Right ventricle myocardium inferior (tissue), 1 donor: ENCODE data around the gene PRPF19. TPM values are rescaled to one million over a fixed set of nuclear protein-coding genes. Genes with fewer than 3 reads are reported as not detected.

Experiments used
- ATAC-seq: fragments of 200-7000 bp; cut with Tn5 transposase; one replicate; pipeline ENCODE4 v1.9.1; 2020; ENCODE audit warnings: mild to moderate bottlenecking, moderate library complexity
- DNase-seq: peaks from one replicate; pipeline ENCODE4 v3.0.0; 2021; ENCODE audit errors: missing footprints
- intact Hi-C: fragments of 100-400 bp; cut with DNase I; formaldehyde crosslinking; loops from one replicate; pipeline ENCODE4 v1.11.0; 2022
- total RNA-seq: library from RNA; stranded (reverse); fragmentation: NEBNext Ultra II Directional; extraction: Animal tissue kit (Norgen Biotek cat#: 25700); gene quantifications from one replicate; pipeline ENCODE4 v1.2.1, GENCODE V29; 2021
- donor health status: DM: no; HTN: yes; CAD: no; lungs with severe emphysema.

PRPF19 gene
- total RNA-seq, 1 donor from 2014 or later = 41.1 TPM

DNA sequence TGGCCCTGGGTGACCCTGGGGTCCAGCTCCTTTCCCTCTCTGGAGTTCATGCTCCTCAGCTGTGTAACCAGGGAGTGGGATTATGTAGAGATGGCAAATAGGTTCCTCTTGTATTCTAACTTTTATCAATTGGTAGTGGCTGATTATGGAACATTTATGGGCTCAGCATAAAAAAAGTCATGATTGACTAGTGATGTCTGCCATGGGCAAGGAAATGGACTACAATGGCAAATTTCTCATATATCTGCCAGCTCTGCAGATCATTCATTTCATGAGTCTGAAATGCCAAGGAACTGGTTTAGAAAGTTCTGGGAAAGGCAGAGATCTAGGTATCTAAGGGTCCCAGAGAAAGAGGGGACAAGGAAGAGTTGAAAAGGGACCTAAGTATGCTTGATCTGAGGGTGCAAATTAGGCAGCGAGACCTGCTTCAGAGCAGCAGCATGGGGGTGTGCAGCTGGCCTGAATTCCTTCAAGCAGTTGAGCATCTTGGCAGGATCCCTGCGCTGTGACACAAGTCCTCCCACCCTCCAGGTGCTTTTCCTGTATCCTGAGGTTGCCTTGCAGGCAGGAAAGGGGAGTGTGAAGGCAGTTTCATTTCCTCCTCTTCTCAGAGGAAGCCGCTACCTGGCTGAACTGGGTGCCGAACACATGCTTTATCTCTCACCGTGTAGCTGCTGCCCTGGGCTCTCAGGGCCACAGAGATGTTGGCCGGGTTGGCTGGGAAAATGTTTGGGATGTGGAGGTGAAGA, 35.2 kb upstream of the PRPF19 start:
- intact Hi-C loops = no loop called here
- ATAC-seq (no peak), DNase-seq (no peak)

DNA sequence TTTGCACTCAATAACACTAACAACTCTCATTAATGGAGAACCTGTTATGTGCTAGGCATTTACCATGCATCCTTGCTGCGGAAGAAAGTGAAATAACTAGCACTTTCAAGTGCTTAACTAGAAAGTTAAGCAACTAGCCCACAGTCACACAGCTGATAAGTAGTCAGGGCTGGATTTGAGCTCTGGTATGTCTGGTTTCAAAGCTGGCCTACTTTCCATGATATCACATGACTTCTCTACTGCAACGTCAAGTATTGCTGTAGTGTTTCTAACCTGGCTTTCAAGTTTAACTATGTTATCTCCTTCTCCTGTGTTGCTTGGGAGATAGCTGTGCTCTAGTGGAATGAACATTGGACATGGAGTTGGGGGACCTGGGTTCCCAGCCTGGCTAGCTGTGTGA, 33.5 kb upstream of the PRPF19 start:
- intact Hi-C loops = no loop called here
- ATAC-seq = no peak
- DNase-seq = no peak

DNA sequence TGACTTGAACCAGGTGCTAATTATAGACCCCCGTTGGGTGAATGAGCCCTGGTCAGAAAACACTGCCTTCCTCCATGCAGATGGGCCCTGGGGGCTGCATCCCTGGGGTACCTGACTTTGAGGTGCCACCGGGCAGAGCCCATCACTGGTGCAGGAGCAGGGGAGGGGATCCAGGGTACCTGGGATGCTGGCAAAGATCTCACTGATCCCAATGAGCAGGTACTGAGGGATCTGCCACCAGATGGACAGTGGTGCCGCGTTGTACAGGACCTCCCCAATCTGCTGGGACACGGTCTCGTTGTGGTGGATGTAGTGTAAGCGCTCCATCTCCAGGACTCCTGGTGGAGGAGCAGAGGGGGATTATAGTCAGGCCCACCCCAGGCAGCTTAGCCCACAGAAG, 32.9 kb upstream of the PRPF19 start:
- DNase-seq (no peak), ATAC-seq (no peak)
- intact Hi-C loops = no loop called here

- intact Hi-C loops = no loop called here
- ATAC-seq = no peak
- peak; percentile 17 for DNase-seq
Measured at GRCh38 chr11:60938500-60938899, 32.1 kb upstream of the PRPF19 start.

GRCh38 chr11:60937811-60938210, 31.4 kb upstream of the PRPF19 start:
- ATAC-seq (no peak), DNase-seq (peak; percentile 37)
- intact Hi-C loops = no loop called here

GRCh38 chr11:60937144-60937527, 30.8 kb upstream of the PRPF19 start:
- intact Hi-C loops = no loop called here
- DNase-seq = peak; percentile 56
- ATAC-seq = peak; percentile 20

GRCh38 chr11:60936467-60937143, 30.2 kb upstream of the PRPF19 start:
- ATAC-seq (no peak), DNase-seq (no peak)
- intact Hi-C loops = no loop called here

DNA sequence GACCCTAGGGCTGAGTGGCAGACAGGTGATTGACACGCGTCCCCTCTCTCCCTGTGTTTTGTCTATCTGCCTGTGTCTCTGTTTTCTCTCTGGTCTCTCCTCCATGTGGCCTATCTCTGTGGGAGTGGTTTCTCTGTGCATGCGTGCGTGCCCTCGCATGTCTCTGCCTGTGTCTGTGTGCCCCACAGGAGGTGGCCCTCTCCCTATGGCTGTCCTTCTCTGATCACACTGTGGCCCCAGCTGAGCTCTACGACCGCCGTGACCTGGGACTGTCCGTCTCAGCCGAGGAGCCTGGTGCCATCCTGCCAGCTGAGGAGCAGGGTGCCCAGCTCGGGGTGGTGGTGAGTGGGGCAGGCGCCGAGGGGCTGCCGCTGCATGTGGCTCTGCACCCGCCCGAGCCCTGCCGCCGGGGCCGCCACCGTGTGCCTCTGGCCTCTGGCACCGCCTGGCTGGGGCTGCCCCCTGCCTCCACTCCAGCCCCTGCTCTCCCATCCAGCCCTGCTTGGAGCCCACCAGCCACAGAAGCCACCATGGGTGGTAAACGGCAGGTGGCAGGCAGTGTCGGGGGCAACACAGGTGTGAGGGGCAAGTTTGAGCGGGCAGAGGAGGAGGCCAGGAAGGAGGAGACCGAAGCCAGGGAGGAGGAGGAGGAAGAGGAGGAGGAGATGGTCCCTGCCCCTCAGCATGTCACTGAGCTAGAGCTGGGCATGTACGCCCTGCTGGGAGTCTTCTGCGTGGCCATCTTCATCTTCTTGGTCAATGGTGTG, 29.5 kb upstream of the PRPF19 start:
- intact Hi-C loops = no loop called here

DNA sequence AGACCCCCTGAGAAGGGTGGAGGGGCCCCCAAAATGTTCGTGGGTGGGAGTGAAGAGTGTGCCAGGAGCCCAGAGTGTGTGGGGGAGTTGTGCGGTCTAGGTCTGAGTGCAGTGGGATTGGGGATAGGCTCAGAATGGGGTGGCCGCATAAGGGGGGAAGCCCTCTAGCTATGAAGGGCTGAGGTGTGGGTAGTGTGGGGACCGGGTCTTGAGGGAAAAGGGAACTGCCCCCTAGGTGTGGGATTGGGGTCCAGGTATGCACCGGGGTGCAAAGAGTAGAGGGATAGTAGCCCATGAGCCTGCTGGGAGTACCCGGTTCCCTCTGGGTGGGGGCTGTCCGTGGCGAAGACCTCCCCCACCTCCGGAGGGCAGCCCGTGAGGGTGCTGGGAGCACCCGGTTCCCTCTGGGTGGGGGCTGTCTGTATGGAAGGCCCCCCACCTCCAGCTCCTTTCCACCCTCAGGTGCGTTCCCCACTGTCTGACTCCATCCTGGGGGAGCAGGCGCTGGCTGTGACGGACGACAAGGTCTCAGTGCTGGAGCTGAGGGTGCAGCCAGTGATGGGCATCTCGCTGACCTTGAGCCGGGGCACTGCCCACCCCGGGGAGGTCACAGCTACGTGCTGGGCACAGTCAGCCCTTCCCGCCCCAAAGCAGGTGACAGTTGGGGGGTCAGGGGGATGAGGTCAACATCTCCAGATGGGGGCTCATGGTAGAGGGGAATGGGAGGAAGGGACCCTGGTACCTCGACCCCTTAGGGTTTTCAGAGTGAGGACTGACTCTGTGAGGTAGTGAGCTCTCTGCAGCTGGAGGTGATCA, 28.6 kb upstream of the PRPF19 start:
- intact Hi-C loops = no loop called here
- ATAC-seq (no peak), DNase-seq (peak; percentile 41)

More for the DNA sequence above, 29.5 kb upstream of the PRPF19 start:
- DNase-seq (no peak), ATAC-seq (no peak)

DNA sequence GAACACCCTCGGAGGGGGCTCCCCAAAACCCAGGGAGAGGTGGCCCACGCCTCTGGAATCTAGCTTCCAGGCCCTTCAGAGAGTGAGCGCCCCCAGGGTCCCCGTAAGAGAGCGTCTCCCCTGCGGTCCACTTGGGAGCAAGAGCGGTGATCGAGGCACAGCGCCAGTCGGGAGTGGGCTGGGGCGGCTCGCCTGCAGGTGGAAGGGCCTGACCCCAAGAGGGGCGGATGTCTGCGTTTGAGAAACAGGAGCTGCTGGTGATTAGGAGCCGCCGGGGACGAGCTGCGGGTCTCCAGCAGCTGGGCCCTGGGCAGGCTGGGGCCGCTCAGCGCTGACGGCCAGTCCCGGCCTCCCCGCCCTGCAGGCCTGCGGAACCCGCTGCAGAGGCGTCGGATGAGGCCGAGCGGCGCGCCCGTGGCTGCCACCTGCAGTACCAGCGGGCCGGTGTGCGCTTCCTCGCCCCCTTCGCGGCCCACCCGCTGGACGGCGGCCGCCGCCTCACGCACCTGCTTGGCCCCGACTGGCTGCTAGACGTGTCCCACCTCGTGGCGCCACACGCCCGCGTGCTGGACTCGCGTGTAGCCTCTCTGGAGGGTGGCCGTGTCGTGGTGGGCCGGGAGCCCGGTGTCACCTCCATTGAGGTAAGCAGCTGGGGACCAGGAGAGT, 27.9 kb upstream of the PRPF19 start:
- DNase-seq (peak; percentile 51), ATAC-seq (no peak)
- intact Hi-C loops = no loop called here

DNA sequence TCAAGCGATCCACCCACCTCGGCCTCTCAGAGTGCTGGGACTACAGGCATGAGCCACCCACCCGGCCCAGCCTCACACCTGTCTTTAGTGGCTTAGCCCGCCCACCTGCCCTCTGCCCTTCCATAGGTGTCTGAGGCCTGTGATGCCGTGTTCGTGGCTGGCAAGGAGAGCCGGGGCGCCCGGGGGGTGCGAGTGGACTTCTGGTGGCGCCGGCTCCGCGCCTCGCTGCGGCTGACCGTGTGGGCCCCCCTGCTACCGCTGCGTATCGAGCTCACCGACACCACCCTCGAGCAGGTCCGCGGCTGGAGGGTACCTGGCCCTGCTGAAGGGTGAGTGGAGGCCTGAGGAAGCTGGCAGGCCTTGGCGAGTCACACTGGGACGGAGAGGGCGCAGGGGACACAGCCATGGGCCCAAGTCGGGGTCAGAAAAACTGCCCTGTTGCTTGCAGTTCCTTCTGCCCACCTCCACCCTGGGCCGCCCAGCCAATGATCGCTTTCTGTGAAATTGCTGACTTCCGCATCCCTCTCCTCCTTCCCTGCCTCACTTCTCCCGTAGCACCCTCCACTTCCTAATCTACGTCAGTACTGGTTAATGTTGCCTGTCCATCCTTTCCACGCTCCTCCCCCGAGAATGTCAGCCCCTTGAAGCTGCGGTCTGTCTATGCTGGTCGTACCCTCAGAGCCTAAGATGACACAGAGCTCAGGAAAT, 27.2 kb upstream of the PRPF19 start:
- no peak for ATAC-seq

DNA sequence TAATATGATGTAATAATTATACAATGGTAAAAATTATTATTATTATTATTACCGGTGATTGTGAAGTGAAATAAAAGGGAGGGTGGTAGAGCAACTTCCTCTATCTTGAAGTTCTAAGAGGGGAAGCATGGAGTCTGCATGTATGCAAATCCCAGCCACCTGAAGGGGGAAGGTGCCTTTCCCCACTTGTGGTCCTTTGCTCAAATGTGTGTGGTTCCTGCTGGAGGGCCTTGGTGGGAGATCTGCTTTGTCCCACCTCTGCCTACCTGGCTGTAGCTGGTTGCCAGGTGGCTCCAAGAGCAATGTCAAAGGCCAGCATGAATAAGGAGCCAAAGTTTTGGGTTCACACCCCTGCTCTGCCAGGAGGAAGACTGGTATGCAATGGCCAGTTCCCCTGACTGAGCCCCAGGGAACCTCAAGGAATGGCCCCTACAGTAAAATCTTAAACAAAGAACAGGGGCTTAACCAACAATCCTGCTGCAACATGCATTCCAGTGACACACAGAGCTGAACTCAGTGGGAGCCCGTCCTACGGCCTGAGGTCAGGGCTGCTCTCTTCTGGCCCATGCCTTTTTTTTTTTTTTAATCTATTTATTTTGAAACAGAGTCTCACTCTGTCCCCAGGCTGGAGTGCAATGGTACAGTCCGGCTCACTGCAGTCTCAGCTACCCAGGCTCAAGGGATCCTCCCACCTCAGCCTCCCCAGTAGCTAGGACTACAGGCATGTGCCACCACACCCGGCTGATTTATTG, 26.4 kb upstream of the PRPF19 start:
- DNase-seq (peak; percentile 23), ATAC-seq (no peak)
- intact Hi-C loops = no loop called here

More for the DNA sequence above, 27.2 kb upstream of the PRPF19 start:
- peak; percentile 50 for DNase-seq
- intact Hi-C loops = no loop called here

DNA sequence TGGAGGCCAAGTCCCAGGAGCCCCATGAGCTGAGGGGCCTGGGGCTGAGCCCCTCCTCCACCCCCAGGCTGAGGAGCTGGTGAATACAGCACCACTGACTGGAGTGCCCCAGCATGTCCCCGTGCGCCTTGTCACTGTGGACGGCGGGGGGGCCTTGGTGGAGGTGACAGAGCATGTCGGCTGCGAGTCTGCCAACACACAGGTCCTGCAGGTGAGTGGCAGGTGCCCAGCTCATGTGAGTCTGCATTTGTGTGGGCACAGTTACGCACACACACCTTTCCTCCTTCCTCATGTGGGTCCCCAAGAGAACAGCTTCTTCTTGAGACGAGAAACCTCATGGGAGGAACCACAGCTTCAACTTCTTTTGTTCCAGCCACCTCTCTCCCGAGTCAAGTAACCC, 25.5 kb upstream of the PRPF19 start:
- intact Hi-C loops = no loop called here
- DNase-seq (peak; percentile 56), ATAC-seq (no peak)

DNA sequence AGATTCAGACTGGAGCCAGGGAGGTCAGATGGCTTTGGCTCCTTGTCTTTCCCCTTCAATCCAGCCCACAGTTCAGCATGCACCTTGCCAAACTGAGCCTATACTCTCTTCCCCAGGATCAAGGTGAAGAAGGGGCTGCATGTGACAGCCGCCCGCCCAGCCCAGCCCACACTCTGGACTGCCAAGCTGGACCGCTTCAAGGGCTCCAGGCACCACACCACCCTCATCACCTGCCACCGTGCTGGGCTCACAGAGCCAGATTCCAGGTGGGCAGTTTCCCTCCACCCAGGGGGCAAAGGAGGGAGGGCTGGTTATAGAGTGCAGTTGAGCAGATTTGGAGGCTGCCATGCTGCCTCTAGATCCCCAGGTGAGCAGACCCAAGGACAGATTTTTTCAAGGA, 24.0 kb upstream of the PRPF19 start:
- no peak for ATAC-seq
- intact Hi-C loops = no loop called here
- DNase-seq = peak; percentile 23

DNA sequence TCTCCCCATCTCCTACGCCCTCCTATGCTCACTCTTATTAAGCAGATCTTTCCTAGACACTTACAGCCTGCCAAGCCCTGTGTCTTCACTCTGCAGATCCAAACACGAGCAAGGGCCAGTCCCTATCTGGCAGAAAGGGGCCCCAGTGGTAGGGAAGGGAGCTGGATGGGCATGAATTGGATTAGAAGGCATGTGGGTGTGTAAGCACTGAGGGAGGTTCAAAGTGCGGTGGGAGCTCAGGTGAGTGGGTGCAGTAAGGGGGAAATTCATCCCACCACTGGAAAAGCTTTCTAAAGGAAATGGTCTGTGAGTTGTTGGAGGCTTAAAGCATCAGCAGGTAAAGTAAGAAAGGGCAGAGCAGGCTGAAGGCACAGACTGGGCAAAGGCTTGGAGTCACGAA, 23.4 kb upstream of the PRPF19 start:
- intact Hi-C loops = no loop called here
- DNase-seq = peak; percentile 60
- ATAC-seq = no peak

DNA sequence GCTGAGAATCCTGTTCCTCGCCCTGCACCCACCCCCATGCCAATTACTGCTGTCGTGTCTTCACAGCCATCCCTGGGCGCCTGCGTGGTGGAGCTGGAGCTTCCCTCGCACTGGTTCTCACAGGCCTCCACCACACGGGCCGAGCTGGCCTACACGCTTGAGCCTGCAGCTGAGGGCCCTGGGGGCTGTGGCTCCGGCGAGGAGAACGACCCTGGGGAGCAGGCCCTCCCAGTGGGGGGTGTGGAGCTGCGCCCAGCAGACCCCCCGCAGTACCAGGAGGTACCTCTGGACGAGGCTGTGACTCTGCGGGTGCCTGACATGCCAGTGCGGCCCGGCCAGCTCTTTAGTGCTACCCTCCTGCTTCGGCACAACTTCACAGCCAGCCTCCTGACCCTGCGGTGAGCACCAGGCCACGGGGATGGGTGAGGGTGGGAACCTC, 22.2 kb upstream of the PRPF19 start:
- intact Hi-C loops = no loop called here
- DNase-seq (peak; percentile 50), ATAC-seq (no peak)

- intact Hi-C loops = no loop called here
- no peak for ATAC-seq
- DNase-seq = peak; percentile 54
Measured at GRCh38 chr11:60927600-60927999, 21.2 kb upstream of the PRPF19 start.
